GM18868 (cell line): ENCODE results near the gene KRTAP10-1.

Experiments
- ATAC-seq: cut with Tn5 transposase; IDR thresholded peaks from one replicate; pipeline ENCODE4 v1.9.1; 2021; ENCODE audit warnings: mild to moderate bottlenecking, moderate library complexity; ENCODE audit not compliant: unreplicated experiment

The KRTAP10-1 gene

DNA sequence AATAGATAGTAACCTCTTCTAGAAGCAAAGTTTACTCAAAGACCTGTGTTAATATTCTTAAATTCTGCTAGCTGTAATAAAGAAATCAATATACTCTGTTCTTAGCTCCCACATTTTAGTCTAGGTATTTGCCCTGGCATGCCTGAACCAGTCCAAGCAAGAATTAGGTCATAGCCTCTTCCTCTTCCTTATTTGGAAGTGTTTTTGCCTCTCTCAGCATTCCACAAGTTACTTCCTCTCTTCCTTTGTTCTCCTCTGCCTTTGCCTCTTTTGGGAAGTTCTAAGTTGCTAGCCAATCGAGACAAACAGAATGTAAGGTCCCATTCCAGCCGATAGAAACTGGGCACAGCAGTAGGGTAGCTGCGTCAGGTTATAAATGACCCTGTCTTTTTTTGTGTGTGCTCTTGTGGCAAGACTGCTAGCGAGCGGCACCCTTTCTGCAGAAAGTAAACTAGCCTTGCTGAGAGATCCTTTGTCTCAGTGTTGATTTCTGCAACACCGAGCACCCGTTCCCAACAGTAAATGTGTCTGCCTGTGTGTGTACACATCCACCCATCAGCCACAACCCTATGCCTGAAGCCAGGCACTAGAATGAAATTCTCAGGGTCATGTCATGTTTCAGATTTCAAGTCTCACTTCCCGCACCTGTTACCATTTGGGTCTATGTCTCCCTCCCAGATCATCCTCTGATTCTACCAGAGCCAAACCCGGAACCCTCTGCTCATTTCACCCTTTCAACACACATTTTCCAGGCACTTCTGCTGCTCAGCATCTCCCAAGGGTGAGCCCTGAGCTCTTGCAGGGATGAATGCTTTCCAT is 47.2 kb downstream of the KRTAP10-1 start:
- no peak for ATAC-seq

DNA sequence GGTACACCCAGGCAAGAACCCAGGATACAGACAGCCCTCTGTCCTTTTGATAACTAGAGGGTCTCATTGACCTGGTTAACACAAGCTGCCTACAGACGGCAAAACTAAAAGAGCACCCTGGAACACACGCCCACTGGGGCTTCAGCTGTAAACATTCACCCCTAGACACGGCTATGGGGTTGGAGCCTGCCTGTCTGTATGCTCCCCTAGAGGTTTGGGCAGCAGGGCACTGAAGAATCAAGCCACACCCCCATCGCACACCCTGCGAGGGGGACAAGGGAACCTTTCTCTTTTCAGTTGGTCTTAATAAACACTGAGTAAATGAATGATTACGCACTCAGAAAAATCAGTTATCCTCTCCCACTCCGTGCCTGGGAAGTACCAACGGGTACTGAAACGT is 49.2 kb downstream of the KRTAP10-1 start:
- no peak for ATAC-seq

DNA sequence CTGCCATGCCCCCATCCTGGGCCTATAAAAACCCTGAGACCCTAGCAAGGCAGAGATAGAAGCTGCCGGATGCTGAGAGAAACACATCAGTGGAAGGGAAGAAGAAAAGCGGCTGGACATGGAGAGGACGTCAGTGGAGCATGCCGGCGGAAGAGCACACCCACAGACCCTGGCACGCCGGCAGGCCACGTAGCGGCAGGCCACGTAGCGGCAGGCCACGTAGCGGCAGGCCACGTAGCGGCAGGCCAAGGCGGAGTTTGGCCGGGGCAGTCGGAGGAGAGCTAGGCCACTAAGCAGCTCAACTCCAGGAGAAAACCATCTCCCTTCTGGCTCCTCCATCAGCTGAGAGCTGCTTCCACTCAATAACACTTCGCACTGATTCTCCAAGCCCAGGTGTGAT is 49.6 kb downstream of the KRTAP10-1 start:
- no peak for ATAC-seq

DNA sequence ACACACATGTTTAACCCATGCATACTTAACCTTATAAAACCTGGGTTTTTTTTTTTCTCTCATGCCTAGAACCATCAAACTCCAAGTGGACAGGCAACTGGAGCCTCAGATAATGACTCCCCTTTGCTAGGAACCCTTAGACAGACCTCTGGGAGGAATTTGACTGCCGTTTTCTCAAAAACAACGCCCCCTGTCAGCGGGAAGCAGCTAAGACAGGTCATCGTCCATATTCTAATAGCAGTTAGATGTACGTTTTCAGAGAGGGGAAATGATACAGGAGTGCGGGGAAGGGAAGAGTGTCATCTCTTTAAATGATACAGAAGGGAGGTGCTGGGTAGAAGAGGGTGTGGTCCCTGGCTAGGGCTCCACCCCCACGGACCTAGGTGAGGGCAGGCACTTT is 50.0 kb downstream of the KRTAP10-1 start:
- no peak for ATAC-seq
